PC-3 (cell line): ENCODE data around the gene CSMD2. TPM values are rescaled to one million over a fixed set of nuclear protein-coding genes. Genes with fewer than 3 reads are reported as not detected.
"Not testable (repeated sequence)": the region's sequence is repeated elsewhere in the genome, so short reads cannot be mapped to it uniquely, and the experiment has no call there.

Source experiments
- ATAC-seq: fragments of 200-7000 bp; cut with Tn5 transposase; 2 replicates; pipeline ENCODE4 v1.9.1; 2020; ENCODE audit warnings: mild to moderate bottlenecking, moderate library complexity
- BruUV-seq: library from RNA; stranded (reverse); fragments of 400-500 nt; replicated peaks from 2 replicates; lab custom pipeline; 2021; lab: Mats Ljungman, UMichigan
- CTCF ChIA-PET: fragments of 300-600 bp; sonication (Branson Sonifier 250); formaldehyde crosslinking; loops from one replicate; lab custom pipeline; 2022; ENCODE audit warnings: antibody characterized with exemption; lab: Charles Lee
- POLR2A ChIA-PET: fragments of 300-600 bp; sonication (Branson Sonifier 250); formaldehyde crosslinking; loops from one replicate; lab custom pipeline; 2022; ENCODE audit warnings: antibody characterized with exemption; ENCODE audit not compliant: unreplicated experiment; lab: Charles Lee
- DNase-seq: peaks from one replicate; pipeline ENCODE4 v3.0.0-alpha.2; 2015
- H2AFZ ChIP-seq: fragments of 300-600 bp; sonication (generic); 2 replicates; pipeline ENCODE4 v1.6.0; 2016; ENCODE audit warnings: antibody characterized with exemption, low read length
- H3F3A ChIP-seq: fragments of 300-600 bp; sonication (generic); one replicate; pipeline ENCODE4 v1.6.0; 2017; ENCODE audit warnings: antibody characterized with exemption, low read length, control low read depth, mild to moderate bottlenecking; ENCODE audit not compliant: unreplicated experiment
- H3K27ac ChIP-seq: fragments of 300-600 bp; sonication (generic); 2 replicates; pipeline ENCODE4 v1.5.1; 2016; ENCODE audit warnings: mild to moderate bottlenecking, low read length
- H3K27me3 ChIP-seq: fragments of 300-600 bp; sonication (generic); 2 replicates; pipeline ENCODE4 v1.6.1; 2016; ENCODE audit warnings: low read length, mixed read lengths
- H3K36me3 ChIP-seq: fragments of 300-600 bp; sonication (generic); 2 replicates; pipeline ENCODE4 v1.6.1; 2016; ENCODE audit warnings: low read depth, mixed run types, low read length, mixed read lengths
- H3K4me1 ChIP-seq: fragments of 300-600 bp; sonication (generic); 2 replicates; pipeline ENCODE4 v1.5.1; 2016; ENCODE audit warnings: low read length; ENCODE audit not compliant: insufficient read depth
- H3K4me2 ChIP-seq: fragments of 300-600 bp; sonication (generic); 2 replicates; pipeline ENCODE4 v1.6.0; 2016; ENCODE audit warnings: low read length
- H3K4me3 ChIP-seq: fragments of 300-600 bp; sonication (generic); 2 replicates; pipeline ENCODE4 v1.5.1; 2016; ENCODE audit warnings: mild to moderate bottlenecking, low read length, mixed read lengths
- H3K79me2 ChIP-seq: fragments of 300-600 bp; sonication (generic); 2 replicates; pipeline ENCODE4 v1.6.1; 2017; ENCODE audit warnings: low read length, mixed read lengths
- H3K9ac ChIP-seq: fragments of 300-600 bp; sonication (generic); 2 replicates; pipeline ENCODE4 v1.6.0; 2016; ENCODE audit warnings: mild to moderate bottlenecking, low read length
- H3K9me2 ChIP-seq: fragments of 300-600 bp; sonication (generic); replicated peaks from 2 replicates; pipeline ENCODE4 v1.6.1; 2016; ENCODE audit warnings: mixed run types, low read length, mixed read lengths
- H3K9me3 ChIP-seq: fragments of 300-600 bp; sonication (generic); 2 replicates; pipeline ENCODE4 v1.6.1; 2016; ENCODE audit warnings: low read length, mixed read lengths
- H4K20me1 ChIP-seq: fragments of 300-600 bp; sonication (generic); 2 replicates; pipeline ENCODE4 v1.6.1; 2016; ENCODE audit warnings: low read length, mixed read lengths
- EZH2 ChIP-seq: fragments of 300-600 bp; sonication (generic); IDR thresholded peaks from one replicate; pipeline ENCODE4 v1.6.1; 2017; ENCODE audit warnings: antibody characterized with exemption, mild to moderate bottlenecking, low read length; ENCODE audit not compliant: unreplicated experiment
- EZH2phosphoT487 ChIP-seq: fragments of 300-600 bp; sonication (generic); IDR thresholded peaks from 2 replicates; pipeline ENCODE4 v1.6.1; 2018; ENCODE audit warnings: mild to moderate bottlenecking, antibody characterized with exemption, low read length, borderline replicate concordance
- intact Hi-C: fragments of 100-400 bp; cut with micrococcal nuclease; formaldehyde crosslinking; loops from 2 replicates; pipeline ENCODE4 v1.9.0; 2023
- total RNA-seq: library from RNA; depleted of rRNA; stranded (reverse); fragments of >200 nt; gene quantifications from 2 replicates; pipeline ENCODE4 v1.2.3, GENCODE V29; 2014
- TF ChIP-seq, protein P1 (sequence below): fragments of 300-600 bp; sonication (generic); conservative IDR thresholded peaks from 2 replicates; pipeline ENCODE4 v1.5.1; 2017; ENCODE audit warnings: antibody characterized with exemption, low read depth, mild to moderate bottlenecking, low read length

Gene CSMD2
- total RNA-seq, 1 experiment from 2014 or later, result not detected

DNA sequence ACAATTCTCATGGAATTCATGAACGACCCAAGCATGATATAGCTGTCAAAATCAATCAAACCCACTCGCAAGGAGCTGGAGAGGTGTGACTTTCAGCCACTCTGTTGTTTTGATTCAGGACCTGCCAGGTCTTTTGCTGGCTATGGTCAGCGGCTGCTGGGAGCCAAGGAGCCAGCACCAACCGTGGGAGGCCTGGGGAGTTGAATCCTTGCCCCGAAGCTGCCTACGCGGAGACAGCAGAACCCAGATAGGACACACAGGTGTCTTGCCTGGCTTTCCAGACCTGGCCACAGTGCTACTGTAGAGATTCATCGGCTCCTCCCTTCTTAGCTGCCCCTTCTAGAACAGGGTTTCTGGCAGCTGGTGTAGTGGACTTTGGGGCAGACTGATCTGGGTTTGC is 649.9 kb downstream of the CSMD2 start:
- ATAC-seq (no peak), DNase-seq (no peak)
- no TSS peak for BruUV-seq

DNA sequence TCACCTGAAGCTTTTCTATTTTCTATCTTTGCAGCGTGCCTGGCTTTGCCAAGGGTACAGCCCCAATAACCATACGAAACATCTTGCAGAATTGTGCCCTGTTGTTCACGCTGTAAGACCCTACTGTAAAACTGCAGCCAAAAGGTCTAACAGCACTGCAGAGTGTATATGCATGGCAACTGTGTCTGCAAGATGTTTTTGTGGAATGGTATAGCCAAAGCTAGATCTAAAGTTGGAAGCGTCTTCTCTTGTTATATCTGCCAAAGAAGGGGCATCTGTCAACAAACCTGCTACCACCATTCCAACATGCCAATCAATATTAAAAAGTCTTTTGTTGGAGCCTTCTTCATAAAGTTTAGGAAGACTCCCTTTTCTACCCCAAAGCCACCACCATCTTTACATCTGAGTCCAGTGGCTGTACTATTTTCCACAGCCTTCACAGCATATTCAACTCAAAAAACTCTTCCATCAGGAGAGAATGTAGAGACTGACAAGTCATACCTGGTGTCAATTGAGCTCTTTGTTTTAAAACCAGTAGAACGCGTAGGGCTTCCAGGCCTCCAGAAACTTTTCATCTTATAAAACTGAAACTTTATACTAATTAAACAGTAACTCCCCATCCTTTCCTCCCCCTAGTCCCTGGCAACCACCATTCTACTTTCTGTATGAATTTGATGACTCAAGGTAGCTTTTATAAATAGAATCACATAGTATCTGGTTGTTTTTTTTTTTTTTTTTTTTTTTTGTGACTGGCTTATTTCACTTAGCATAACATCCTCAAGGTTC is 652.6 kb downstream of the CSMD2 start:
- Histone ChIP-seq H3K27me3 (no peaks in the 10 kb centered on the region), H4K20me1 (no peaks in the 10 kb centered on the region), H3K36me3 (no peaks in the 10 kb centered on the region), H3K9me3 (no peaks in the 10 kb centered on the region), H3K79me2 (no peaks in the 10 kb centered on the region), H3F3A (no peaks in the 10 kb centered on the region), H3K9me2 (no peaks in the 10 kb centered on the region), H3K27ac (peak overlapping the region; percentile 83), H3K4me2 (peak overlapping the region; percentile 52), H3K9ac (peak overlapping the region; percentile 30; the same call in 1 of the 2 replicates), H3K4me3 (no peak overlapping the region; the same call in 1 of the 2 replicates), H3K4me1 (peaks cover 24% of the 10 kb centered on the region), H2AFZ (0 out of 2 replicates have a peak overlapping the region, but pooled peaks have one; percentile 12)
- ATAC-seq (peak; percentile 95), DNase-seq (peak; percentile 83)
- intact Hi-C loops, result no loop called here
- no TSS peak for BruUV-seq
- no peak for TF ChIP-seq EZH2
- no peak for TF ChIP-seq EZH2phosphoT487
- TF ChIP-seq, protein P1, sequence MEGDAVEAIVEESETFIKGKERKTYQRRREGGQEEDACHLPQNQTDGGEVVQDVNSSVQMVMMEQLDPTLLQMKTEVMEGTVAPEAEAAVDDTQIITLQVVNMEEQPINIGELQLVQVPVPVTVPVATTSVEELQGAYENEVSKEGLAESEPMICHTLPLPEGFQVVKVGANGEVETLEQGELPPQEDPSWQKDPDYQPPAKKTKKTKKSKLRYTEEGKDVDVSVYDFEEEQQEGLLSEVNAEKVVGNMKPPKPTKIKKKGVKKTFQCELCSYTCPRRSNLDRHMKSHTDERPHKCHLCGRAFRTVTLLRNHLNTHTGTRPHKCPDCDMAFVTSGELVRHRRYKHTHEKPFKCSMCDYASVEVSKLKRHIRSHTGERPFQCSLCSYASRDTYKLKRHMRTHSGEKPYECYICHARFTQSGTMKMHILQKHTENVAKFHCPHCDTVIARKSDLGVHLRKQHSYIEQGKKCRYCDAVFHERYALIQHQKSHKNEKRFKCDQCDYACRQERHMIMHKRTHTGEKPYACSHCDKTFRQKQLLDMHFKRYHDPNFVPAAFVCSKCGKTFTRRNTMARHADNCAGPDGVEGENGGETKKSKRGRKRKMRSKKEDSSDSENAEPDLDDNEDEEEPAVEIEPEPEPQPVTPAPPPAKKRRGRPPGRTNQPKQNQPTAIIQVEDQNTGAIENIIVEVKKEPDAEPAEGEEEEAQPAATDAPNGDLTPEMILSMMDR, result no peak
- ChIA-PET CTCF (no interaction called here), POLR2A (interaction anchor here (0.7 kb wide), 1 partner anchor 178 kb away, joined by 3 read pairs; no protein-coding TSS in a partner anchor)

More for the DNA sequence above, 649.9 kb downstream of the CSMD2 start:
- no peak for TF ChIP-seq EZH2
- no peak for TF ChIP-seq EZH2phosphoT487
- TF ChIP-seq, protein P1, result no peak
- ChIA-PET CTCF (no interaction called here), POLR2A (no interaction called here)
- Histone ChIP-seq H3K9me3 (no peaks in the 10 kb centered on the region), H3K4me2 (no peak overlapping the region), H3K36me3 (no peaks in the 10 kb centered on the region), H3K4me3 (no peak overlapping the region), H3K4me1 (peaks cover 24% of the 10 kb centered on the region), H3K27me3 (no peaks in the 10 kb centered on the region), H3K79me2 (no peaks in the 10 kb centered on the region), H2AFZ (no peak overlapping the region), H4K20me1 (no peaks in the 10 kb centered on the region), H3K27ac (no peak overlapping the region), H3F3A (no peaks in the 10 kb centered on the region), H3K9ac (no peak overlapping the region), H3K9me2 (no peaks in the 10 kb centered on the region)
- intact Hi-C loops, result no loop called here

DNA sequence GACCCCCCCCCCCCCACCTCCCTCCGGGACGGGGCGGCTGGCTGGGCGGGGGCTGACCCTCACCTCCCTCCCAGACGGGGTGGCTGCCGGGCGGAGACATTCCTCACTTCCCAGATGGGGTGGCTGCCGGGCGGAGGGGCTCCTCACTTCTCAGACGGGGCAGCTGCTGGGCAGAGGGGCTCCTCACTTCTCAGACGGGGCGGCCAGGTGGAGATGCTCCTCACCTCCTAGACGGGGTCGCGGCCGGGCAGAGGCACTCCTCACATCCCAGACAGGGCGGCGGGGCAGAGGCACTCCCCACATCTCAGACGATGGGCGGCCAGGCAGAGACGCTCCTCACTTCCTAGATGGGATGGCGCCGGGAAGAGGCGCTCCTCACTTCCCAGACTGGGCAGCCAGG is 655.8 kb downstream of the CSMD2 start:
- H3K27ac ChIP-seq, H3K9ac ChIP-seq, ATAC-seq, H4K20me1 ChIP-seq, BruUV-seq, H3K4me3 ChIP-seq, POLR2A ChIA-PET, H2AFZ ChIP-seq, DNase-seq, H3F3A ChIP-seq, H3K79me2 ChIP-seq, H3K27me3 ChIP-seq, H3K36me3 ChIP-seq, H3K4me2 ChIP-seq, H3K9me2 ChIP-seq, H3K9me3 ChIP-seq, intact Hi-C loops, CTCF ChIA-PET: not testable (repeated sequence)
- H3K4me1 ChIP-seq, result peaks cover 15% of the 10 kb centered on the region
